IPS-NIHi7 (cell line): ENCODE data around the gene PSME4.
"Not testable (repeated sequence)": the region's sequence is repeated elsewhere in the genome, so short reads cannot be mapped to it uniquely, and the experiment has no call there.

Experiments used
- DNase-seq: peaks from one replicate; pipeline ENCODE4 v3.0.0; 2012; ENCODE audit warnings: mixed read lengths; ENCODE audit errors: extremely low spot score

The PSME4 gene

DNA sequence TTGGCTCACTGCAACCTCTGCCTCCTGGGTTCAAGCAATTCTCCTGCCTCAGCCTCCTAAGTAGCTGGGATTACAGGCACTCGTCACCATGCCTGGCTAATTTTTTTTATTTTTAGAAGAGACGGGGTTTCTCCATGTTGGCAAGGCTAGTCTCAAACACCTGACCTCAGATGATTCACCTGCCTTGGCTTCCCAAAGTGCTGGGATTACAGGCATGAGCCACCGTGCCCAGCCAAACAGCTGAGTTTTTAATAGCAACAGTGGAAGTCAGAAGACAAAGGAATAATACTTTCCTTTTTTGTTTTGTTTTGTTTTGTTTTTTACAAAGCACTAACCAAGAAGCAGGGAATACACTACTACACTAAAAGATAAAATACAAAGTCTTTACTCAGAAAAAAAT lies 127.9 kb downstream of the PSME4 start:
- no peak for DNase-seq

DNA sequence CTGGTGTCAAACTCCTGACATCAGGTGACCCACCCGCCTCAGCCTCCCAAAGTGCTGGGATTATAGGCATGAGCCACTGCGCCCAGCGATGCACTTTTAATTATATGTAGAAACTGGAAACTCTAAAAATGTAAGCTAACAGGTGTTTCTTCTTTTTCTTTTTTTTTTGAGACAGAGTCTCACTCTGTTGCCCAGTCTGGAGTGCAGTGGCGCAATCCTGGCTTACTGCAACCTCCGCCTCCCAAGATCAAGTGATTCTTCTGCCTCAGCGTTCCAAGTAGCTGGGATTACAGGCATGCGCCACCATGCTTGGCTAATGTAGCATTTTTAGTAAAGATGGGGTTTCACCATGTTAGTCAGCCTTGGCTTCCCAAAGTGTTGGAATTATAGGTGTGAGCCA lies 129.1 kb downstream of the PSME4 start:
- not testable (repeated sequence) for DNase-seq

- DNase-seq = no peak
Observed at GRCh38 chr2:53840580-53840979, 130.2 kb downstream of the PSME4 start.

DNA sequence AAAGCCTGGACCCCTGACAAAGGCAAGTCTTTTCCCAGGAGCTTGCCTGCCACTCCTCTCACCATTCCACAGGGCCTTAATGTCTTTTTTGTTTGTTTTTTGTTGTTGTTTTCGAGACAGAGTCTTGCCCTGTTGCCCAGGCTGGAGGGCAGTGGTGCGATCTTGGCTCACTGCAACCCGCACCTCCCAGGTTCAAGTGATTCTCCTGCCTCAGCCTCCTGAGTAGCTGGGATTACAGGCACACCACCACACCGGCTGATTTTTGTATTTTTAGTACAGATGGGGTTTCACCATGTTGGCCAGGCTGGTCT lies 140.9 kb downstream of the PSME4 start:
- not testable (repeated sequence) for DNase-seq

- no peak for DNase-seq
Observed at GRCh38 chr2:53829273-53829979, 141.4 kb downstream of the PSME4 start.

DNA sequence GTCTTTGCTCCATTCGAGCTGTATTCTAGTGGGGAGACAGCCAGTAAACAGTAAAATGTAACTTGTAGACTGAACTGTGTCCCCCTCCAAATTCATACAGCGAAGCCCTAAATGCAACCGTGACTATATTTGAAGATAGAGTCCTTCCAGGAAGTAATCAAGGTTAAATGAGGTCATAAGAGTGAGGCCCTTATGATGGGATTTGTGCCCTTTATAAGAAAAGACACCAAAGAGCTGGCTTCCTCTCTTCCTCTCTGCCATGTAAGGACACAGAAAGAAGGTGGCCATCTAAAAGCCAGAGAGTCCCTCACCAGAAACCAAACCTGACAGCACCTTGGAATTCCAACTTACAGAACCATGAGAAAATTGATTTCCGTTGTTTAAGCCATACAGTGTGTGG lies 142.5 kb downstream of the PSME4 start:
- DNase-seq = no peak

DNA sequence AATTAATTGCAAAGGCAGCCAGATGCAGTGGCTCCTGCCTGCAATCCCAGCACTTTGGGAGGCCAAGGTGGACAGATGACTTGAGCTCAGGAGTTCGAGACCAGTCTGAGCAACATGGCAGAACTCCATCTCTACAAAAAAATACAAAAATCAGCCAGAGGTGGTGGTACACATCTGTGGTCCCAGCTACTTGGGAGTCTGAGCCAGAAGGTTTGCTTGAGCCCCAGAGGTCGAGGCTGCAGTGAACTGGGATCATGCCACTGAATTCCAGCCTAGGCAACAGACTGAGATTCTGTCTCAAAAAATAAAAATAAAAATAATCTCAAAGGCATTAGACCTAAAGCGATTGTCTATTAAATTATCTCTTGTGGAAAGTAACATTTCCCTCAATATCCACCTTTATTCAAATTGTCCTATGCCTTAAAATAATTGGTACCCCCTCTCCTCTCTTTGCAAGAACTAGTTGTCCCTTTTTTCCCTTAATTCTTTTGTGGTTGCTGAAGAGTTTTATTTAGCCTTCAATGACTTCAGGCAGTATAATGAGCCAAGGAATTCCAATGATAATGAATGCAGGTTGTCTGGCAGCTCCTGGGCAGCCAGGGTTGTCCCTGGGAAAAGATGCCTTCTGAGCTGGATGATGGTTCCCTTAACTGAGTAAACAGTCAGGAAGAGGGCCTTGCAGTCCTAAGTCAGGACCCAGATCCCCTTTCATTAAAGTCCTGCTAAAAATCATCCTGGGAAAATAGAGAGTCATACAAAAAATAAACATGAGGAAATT lies 143.2 kb downstream of the PSME4 start:
- peak; percentile 38 for DNase-seq

DNA sequence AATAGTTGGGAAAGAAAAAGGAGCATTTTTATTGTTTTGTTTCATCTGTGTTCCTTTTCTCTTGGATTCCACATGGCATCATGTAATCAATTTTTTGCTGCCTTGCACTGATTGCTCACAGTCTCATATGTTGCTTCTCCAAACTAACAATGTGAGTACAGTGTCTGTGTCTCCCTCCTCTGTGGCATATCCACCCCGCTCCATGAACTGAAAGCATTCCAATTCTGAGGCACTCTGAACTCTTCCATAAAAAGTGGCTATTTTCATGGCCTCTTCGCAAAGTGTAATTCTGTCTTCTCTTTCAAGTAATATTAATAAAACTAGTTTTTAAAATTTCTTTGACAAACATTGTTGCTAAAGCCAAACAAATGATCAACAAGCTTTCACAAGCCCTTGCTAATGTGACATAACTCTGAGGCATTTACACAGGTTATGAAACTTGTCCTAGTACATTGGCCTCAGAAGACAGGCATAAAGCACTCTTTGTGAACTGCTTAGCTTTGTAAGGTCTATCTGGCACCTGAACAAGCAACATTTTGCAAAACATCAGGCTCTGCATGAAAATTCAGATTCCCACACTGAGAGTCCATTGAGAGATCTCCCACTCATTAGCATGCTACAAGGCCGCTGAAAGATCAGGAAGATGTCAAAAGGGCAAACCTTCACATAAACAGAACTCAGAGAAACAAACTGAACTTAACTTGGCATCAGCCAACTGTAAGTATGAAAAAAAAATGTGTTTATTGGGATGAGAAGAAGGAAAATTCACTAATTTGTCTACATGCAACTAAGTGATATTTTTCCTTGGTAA lies 144.0 kb downstream of the PSME4 start:
- no peak for DNase-seq

GRCh38 chr2:53826030-53826410 lies 144.8 kb downstream of the PSME4 start:
- DNase-seq = no peak

- not testable (repeated sequence) for DNase-seq
Observed at GRCh38 chr2:53823639-53824038, 147.2 kb downstream of the PSME4 start.

DNA sequence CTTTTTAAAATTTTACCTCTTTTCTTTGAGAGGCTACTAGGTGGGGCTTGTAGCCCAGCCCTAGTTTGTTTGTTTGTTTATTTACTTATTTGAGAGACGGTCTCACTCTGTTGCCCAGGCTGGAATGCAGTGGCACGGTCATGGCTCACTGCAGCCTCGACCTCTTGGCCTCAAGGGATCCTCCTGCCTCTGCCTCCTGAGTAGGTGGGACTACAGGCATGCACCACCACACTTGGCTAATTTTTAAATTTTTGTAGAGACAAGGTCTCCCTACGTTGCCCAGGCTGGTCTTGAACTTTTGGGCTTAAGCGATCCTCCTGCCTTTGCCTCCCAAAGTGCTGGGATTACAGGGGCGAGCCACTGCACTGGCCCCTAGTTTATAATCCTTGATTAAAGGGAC lies 149.0 kb downstream of the PSME4 start:
- no peak for DNase-seq

GRCh38 chr2:53820711-53821110 lies 150.1 kb downstream of the PSME4 start:
- DNase-seq = no peak

GRCh38 chr2:53820048-53820447 lies 150.7 kb downstream of the PSME4 start:
- DNase-seq = no peak

DNA sequence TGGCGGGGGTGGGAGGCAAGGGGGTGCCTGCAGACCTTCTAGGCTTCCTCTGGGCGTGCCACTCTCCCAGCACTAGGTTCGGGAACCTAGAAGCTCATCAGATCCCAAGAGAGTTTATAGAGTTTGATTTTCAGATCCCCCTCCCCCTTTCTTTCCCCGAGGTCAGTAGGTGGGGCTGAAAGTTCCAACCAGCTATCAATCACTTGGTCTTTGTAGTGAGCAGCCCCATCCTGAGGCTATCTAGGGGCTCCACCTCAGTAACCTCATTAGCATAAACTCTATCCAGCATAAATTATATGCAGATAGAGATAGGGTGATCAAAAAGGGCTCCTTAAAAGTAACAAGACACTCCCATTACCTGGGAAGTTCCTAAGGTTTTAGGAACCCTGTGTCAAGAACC lies 151.2 kb downstream of the PSME4 start:
- DNase-seq = no peak

GRCh38 chr2:53818854-53819435 lies 151.8 kb downstream of the PSME4 start:
- DNase-seq = no peak
